Mucosa of descending colon (tissue), 3 donors: ENCODE data around the gene GNB1L. TPM values are rescaled to one million over a fixed set of nuclear protein-coding genes. Genes with fewer than 3 reads are reported as not detected.

Experiments
- ATAC-seq: fragments of 200-7000 bp; cut with Tn5 transposase; one replicate; pipeline ENCODE4 v1.9.1; 2020; ENCODE audit warnings: mild to moderate bottlenecking, moderate library complexity
- DNase-seq, 3 donors: peaks; one replicate each; pipeline ENCODE4 v3.0.0-alpha.2; 2020
- H3K36me3 ChIP-seq: fragments of 200-600 bp; one replicate; pipeline ENCODE4 v1.8.0; 2021; ENCODE audit warnings: low read depth, mild to moderate bottlenecking
- H3K4me1 ChIP-seq: fragments of 200-600 bp; one replicate; pipeline ENCODE4 v1.8.0; 2021; ENCODE audit warnings: low read depth, mild to moderate bottlenecking
- H3K4me3 ChIP-seq: fragments of 200-600 bp; one replicate; pipeline ENCODE4 v1.8.0; 2021; ENCODE audit warnings: mild to moderate bottlenecking
- H3K9me3 ChIP-seq: fragments of 200-600 bp; one replicate; pipeline ENCODE4 v1.8.0; 2021; ENCODE audit warnings: mild to moderate bottlenecking
- intact Hi-C, 2 donors: fragments of 100-400 bp; cut with DNase I in 1 of 2; cut with micrococcal nuclease in 1 of 2; formaldehyde crosslinking; loops; one replicate each; pipeline versions ENCODE4 v1.11.0 to v1.11.1; 2022; cut with DNase I, micrococcal nuclease
- total RNA-seq, 3 donors: library from RNA; stranded (reverse); fragmentation: NEBNext Ultra II Directional in 2 of 3; extraction: Animal tissue kit (Norgen Biotek cat#: 25700) in 2 of 3; gene quantifications; one replicate each; pipeline versions ENCODE4 v1.2.1 to v1.2.4, GENCODE V29; 2021 to 2023
- TF ChIP-seq, protein P1 (sequence below): fragments of 200-600 bp; IDR thresholded peaks from one replicate; pipeline ENCODE4 v1.8.0; 2022; ENCODE audit warnings: antibody characterized with exemption, mild to moderate bottlenecking
- donor health status: DM: no; HTN: no; CAD: no; lungs with moderate emphysema.
- donor health status: DM: no; HTN: no; CAD: no.
- donor health status: DM: no; HTN: yes; CAD: no.

Gene GNB1L
- total RNA-seq, 3 donors from 2014 or later, result 2.7 to 4.7 (median 3.4) TPM

- intact Hi-C loops, result no loop called here
- DNase-seq, result no peak
- no peak for ATAC-seq
These were observed 65.3 kb downstream of the GNB1L start for GRCh38 chr22:19789406-19789805.

DNA sequence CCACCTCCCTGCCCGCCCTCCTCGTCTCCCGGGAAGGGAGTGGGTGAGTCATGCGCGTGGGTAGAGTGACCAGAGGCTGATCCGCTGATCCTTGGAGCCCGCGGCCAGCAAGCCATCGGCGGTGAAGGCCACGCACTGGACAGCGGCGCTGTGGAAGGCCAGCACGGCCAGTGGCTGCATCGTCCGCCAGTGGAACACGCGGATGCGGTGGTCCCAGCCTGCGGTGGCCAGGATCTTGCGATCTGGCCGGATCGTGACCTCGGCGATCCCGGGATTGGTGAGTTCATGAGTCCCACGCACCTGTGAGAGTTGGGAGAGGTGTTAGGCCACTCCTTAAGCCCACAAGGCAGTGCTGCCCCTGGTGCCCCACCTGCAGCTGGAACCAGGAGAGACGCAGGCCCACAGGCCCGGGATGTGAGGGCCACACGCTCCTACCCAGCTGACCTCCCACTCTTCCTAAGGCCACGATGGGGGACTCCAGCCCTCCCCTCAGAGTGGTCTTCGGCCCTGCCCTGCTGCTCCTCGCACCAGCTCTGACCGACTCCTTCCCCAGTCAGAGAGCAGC, 65.9 kb downstream of the GNB1L start:
- H3K9me3 ChIP-seq, result no peaks in the 10 kb centered on the region
- intact Hi-C loops, result no loop called here
- TF ChIP-seq, protein P1, sequence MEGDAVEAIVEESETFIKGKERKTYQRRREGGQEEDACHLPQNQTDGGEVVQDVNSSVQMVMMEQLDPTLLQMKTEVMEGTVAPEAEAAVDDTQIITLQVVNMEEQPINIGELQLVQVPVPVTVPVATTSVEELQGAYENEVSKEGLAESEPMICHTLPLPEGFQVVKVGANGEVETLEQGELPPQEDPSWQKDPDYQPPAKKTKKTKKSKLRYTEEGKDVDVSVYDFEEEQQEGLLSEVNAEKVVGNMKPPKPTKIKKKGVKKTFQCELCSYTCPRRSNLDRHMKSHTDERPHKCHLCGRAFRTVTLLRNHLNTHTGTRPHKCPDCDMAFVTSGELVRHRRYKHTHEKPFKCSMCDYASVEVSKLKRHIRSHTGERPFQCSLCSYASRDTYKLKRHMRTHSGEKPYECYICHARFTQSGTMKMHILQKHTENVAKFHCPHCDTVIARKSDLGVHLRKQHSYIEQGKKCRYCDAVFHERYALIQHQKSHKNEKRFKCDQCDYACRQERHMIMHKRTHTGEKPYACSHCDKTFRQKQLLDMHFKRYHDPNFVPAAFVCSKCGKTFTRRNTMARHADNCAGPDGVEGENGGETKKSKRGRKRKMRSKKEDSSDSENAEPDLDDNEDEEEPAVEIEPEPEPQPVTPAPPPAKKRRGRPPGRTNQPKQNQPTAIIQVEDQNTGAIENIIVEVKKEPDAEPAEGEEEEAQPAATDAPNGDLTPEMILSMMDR, result no peak

More at GRCh38 chr22:19789406-19789805, 65.3 kb downstream of the GNB1L start:
- no peak overlapping the region for H3K4me3 ChIP-seq
- H3K9me3 ChIP-seq, result no peaks in the 10 kb centered on the region
- TF ChIP-seq, protein P1, result no peak
- no peaks in the 10 kb centered on the region for H3K36me3 ChIP-seq
- H3K4me1 ChIP-seq, result no peaks in the 10 kb centered on the region

DNA sequence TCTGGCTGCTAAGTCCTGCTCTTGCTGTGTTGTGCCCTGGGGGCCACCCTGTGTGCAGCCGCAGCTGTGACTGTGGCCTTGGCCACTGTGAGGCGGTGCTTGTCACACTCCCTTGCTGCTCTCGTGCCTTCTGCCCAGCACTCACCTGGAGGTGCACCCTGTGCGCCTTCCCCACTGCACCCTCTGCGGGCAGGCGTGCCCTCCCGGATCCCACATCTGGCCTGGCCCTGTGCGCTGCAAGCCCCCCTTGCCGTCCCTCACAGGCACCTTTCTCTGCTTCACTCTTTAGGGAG, 66.9 kb downstream of the GNB1L start:
- intact Hi-C loops, result no loop called here
- Histone ChIP-seq H3K4me3 (no peak overlapping the region), H3K36me3 (no peaks in the 10 kb centered on the region), H3K9me3 (no peaks in the 10 kb centered on the region), H3K4me1 (no peaks in the 10 kb centered on the region)
- TF ChIP-seq, protein P1, result no peak
- DNase-seq (no peak), ATAC-seq (no peak)

More for the DNA sequence above, 65.9 kb downstream of the GNB1L start:
- Histone ChIP-seq H3K36me3 (no peaks in the 10 kb centered on the region), H3K4me1 (no peaks in the 10 kb centered on the region), H3K4me3 (no peak overlapping the region)
- peak in 1 of 3 donors; percentile 35 for DNase-seq
- ATAC-seq, result no peak

DNA sequence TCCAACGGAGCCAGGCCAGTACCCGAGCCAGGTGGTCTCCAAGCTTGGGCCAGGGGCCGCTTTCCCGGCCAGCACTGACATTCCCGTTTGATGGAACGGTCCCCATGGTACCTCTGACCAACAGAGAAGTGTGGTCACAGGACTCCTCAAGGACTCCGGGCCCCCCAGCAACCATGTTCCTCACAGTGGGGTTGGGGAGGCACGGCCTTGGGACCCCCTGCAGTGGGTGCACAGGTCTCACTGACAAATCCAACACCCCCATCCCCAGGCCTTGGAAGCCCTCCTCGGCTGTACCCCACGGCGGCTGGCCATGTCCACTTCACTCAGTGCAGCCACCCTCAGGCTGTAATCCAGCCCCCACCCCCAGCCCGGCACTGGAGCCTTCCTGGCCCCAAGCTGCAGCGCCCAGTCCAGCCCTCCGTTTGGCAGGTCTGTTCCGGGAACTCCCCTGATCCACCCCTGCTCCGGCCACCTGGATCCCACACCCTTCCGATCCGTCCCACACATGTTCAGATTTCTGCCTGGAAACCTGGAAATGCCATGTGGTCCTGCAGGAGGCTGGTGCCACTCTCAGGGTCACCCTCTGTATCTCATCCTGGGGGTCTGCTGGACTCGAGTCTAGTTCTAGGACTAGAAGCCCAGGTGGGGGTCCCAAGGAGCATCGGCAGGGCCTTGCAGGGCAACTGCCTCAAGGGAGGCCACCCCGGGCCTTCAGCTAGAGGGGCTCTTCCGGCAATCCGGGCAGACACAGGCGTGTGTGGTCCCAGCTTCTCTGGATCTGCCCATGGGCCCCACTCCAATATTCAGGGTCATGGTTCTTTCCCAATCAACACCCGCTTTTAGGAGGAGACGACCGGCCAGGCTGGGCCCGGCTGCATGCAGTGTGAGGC, 67.5 kb downstream of the GNB1L start:
- Histone ChIP-seq H3K9me3 (no peaks in the 10 kb centered on the region), H3K36me3 (no peaks in the 10 kb centered on the region), H3K4me1 (no peaks in the 10 kb centered on the region), H3K4me3 (no peak overlapping the region)
- TF ChIP-seq, protein P1, result no peak
- intact Hi-C loops, result no loop called here
- DNase-seq, result peak in 1 of 3 donors; percentile 38
- no peak for ATAC-seq

DNA sequence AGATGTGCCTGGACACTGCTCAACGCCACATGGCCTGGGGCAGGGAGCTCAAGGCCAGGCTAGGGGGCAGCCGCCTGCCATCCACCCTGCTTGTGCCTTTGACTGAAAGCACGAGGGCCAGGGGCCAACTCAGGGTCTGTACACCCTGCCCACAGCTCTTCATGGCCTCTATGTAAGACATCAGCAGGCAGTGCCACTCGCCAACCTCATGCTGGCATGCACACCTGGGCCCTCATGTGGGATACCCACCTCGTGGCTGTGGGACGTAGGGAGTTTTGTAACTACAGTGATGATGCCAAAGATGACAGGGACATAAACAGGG, 68.4 kb downstream of the GNB1L start:
- Histone ChIP-seq H3K9me3 (no peaks in the 10 kb centered on the region), H3K36me3 (no peaks in the 10 kb centered on the region), H3K4me1 (no peaks in the 10 kb centered on the region), H3K4me3 (no peak overlapping the region)
- intact Hi-C loops, result no loop called here
- ATAC-seq, result no peak
- TF ChIP-seq, protein P1, result no peak
- DNase-seq, result peak in 1 of 3 donors; percentile 28
